Stimulated activated CD8-positive, alpha-beta memory T cell treated with anti-CD3 and anti-CD28 coated beads, Interleukin-4, amount 100 ng/mL, for 1 hour (primary cell): Measurements from ENCODE around the gene CFAP20DC.
"Not testable (repeated sequence)": the region's sequence is repeated elsewhere in the genome, so short reads cannot be mapped to it uniquely, and the experiment has no call there.

ENCODE experiments used
- DNase-seq, 2 donors: peaks; one replicate each; pipeline ENCODE4 v3.0.0-alpha.2; 2020; ENCODE audit warnings: low read depth in 2 of 2, low spot score in 1 of 2

The CFAP20DC gene

GRCh38 chr3:58965865-58966264, 84.0 kb downstream of the CFAP20DC start:
- no peak for DNase-seq

GRCh38 chr3:58963928-58964503, 85.8 kb downstream of the CFAP20DC start:
- DNase-seq, result no peak

GRCh38 chr3:58962816-58963215, 87.0 kb downstream of the CFAP20DC start:
- DNase-seq, result no peak

GRCh38 chr3:58962040-58962651, 87.7 kb downstream of the CFAP20DC start:
- DNase-seq, result no peak

- no peak for DNase-seq
Measured at GRCh38 chr3:58955308-58955707, 94.5 kb downstream of the CFAP20DC start.

- DNase-seq, result no peak
Measured at GRCh38 chr3:58953288-58953687, 96.5 kb downstream of the CFAP20DC start.

GRCh38 chr3:58952128-58952917, 97.5 kb downstream of the CFAP20DC start:
- no peak for DNase-seq

GRCh38 chr3:58948018-58948417, 101.8 kb downstream of the CFAP20DC start:
- DNase-seq, result no peak

GRCh38 chr3:58946875-58947274, 103.0 kb downstream of the CFAP20DC start:
- DNase-seq, result no peak

- no peak for DNase-seq
Measured at GRCh38 chr3:58938057-58938456, 111.8 kb downstream of the CFAP20DC start.

GRCh38 chr3:58924578-58924977, 125.2 kb downstream of the CFAP20DC start:
- DNase-seq, result no peak

GRCh38 chr3:58900386-58900785, 149.4 kb downstream of the CFAP20DC start:
- no peak for DNase-seq

GRCh38 chr3:58899953-58900298, 149.9 kb downstream of the CFAP20DC start:
- DNase-seq, result no peak

- DNase-seq, result no peak
Measured at GRCh38 chr3:58899159-58899952, 150.5 kb downstream of the CFAP20DC start.

- no peak for DNase-seq
Measured at GRCh38 chr3:58898513-58898912, 151.3 kb downstream of the CFAP20DC start.

GRCh38 chr3:58897646-58898045, 152.2 kb downstream of the CFAP20DC start:
- no peak for DNase-seq

GRCh38 chr3:58895678-58896077, 154.1 kb downstream of the CFAP20DC start:
- not testable (repeated sequence) for DNase-seq

- not testable (repeated sequence) for DNase-seq
Measured at GRCh38 chr3:58892526-58892925, 157.3 kb downstream of the CFAP20DC start.

GRCh38 chr3:58888087-58888486, 161.7 kb downstream of the CFAP20DC start:
- DNase-seq, result no peak

GRCh38 chr3:58884453-58884852, 165.4 kb downstream of the CFAP20DC start:
- DNase-seq, result no peak

GRCh38 chr3:58880182-58880581, 169.6 kb downstream of the CFAP20DC start:
- no peak for DNase-seq

- no peak for DNase-seq
Measured at GRCh38 chr3:58874795-58875194, 175.0 kb downstream of the CFAP20DC start.
